Activated gamma-delta T cell treated with anti-CD3 and anti-CD28 coated beads, Interleukin-2, amount 50 U/mL, for 16 hours (primary cell): ENCODE measurements around the gene MLLT3.

Experiments
- DNase-seq: peaks from one replicate; pipeline ENCODE4 v3.0.0-alpha.2; 2020; ENCODE audit warnings: low read depth

The MLLT3 gene

GRCh38 chr9:20409321-20410092, 212.8 kb downstream of the MLLT3 start:
- no peak for DNase-seq

- DNase-seq, result no peak
Observed at GRCh38 chr9:20408513-20408912, 213.8 kb downstream of the MLLT3 start.

GRCh38 chr9:20407013-20407412, 215.3 kb downstream of the MLLT3 start:
- no peak for DNase-seq

GRCh38 chr9:20406344-20406743, 216.0 kb downstream of the MLLT3 start:
- DNase-seq, result no peak

GRCh38 chr9:20405616-20406015, 216.7 kb downstream of the MLLT3 start:
- no peak for DNase-seq

- DNase-seq, result no peak
Observed at GRCh38 chr9:20405078-20405477, 217.2 kb downstream of the MLLT3 start.

- DNase-seq, result no peak
Observed at GRCh38 chr9:20404192-20404813, 218.0 kb downstream of the MLLT3 start.

- no peak for DNase-seq
Observed at GRCh38 chr9:20403346-20403745, 219.0 kb downstream of the MLLT3 start.

- DNase-seq, result no peak
Observed at GRCh38 chr9:20402273-20402875, 219.9 kb downstream of the MLLT3 start.

GRCh38 chr9:20398536-20399338, 223.6 kb downstream of the MLLT3 start:
- DNase-seq, result no peak

- DNase-seq, result no peak
Observed at GRCh38 chr9:20397348-20397747, 225.0 kb downstream of the MLLT3 start.

GRCh38 chr9:20396509-20396908, 225.8 kb downstream of the MLLT3 start:
- DNase-seq, result no peak

- DNase-seq, result no peak
Observed at GRCh38 chr9:20395651-20396050, 226.6 kb downstream of the MLLT3 start.

- no peak for DNase-seq
Observed at GRCh38 chr9:20394969-20395368, 227.3 kb downstream of the MLLT3 start.

GRCh38 chr9:20391208-20391607, 231.1 kb downstream of the MLLT3 start:
- no peak for DNase-seq

- no peak for DNase-seq
Observed at GRCh38 chr9:20390400-20390799, 231.9 kb downstream of the MLLT3 start.

GRCh38 chr9:20387062-20387461, 235.2 kb downstream of the MLLT3 start:
- DNase-seq, result no peak

- no peak for DNase-seq
Observed at GRCh38 chr9:20384642-20385041, 237.7 kb downstream of the MLLT3 start.

- no peak for DNase-seq
Observed at GRCh38 chr9:20382460-20383071, 239.7 kb downstream of the MLLT3 start.

GRCh38 chr9:20380546-20380945, 241.8 kb downstream of the MLLT3 start:
- no peak for DNase-seq

- DNase-seq, result no peak
Observed at GRCh38 chr9:20379804-20380225, 242.5 kb downstream of the MLLT3 start.

GRCh38 chr9:20378851-20379250, 243.4 kb downstream of the MLLT3 start:
- no peak for DNase-seq
